ENCODE results near the gene CEMIP. TPM values are rescaled to one million over a fixed set of nuclear protein-coding genes. Genes with fewer than 3 reads are reported as not detected.

The CEMIP gene
- total and polyA plus RNA-seq, 2 of the 8 experiments (the other 6 are each of a cell fraction or from before 2014, with no cell fraction given), result 0.11 to 0.60 TPM

- Histone ChIP-seq H3K4me3 (ENCODE audit: extremely low read depth in 1 of 4, insufficient read depth in 2 of 4, low read depth in 3 of 4, low read length in 4 of 4) (peak overlapping the region; percentile 28 to 63 (median 46)), H4K5ac (ENCODE audit: insufficient read length, low read depth, low read length) (no peak overlapping the region), H2BK120ac (replicated peaks; ENCODE audit: low read depth, low read length) (no peak overlapping the region), H3K23me2 (ENCODE audit: low read depth, low read length) (peaks cover 15% of the 10 kb centered on the region), H2BK15ac (ENCODE audit: low read length) (no peak overlapping the region), H3K9ac (replicated peaks in 1 of 4; ENCODE audit: extremely low read depth in 1 of 4, low read depth in 3 of 4, low read length in 3 of 4) (no peak overlapping the region), H3K4ac (replicated peaks; ENCODE audit: insufficient read length, low read depth, low read length) (no peak overlapping the region), H2BK20ac (ENCODE audit: low read length) (no peak overlapping the region), H3K79me2 (ENCODE audit: control insufficient read depth in 1 of 2, insufficient read depth in 2 of 2, low read length in 2 of 2) (no peaks in the 10 kb centered on the region), H2BK5ac (ENCODE audit: low read depth, low read length) (no peak overlapping the region), H4K20me1 (replicated peaks in 1 of 2; ENCODE audit: control insufficient read depth in 1 of 2, insufficient read depth in 2 of 2, low read length in 2 of 2) (peaks cover 0 to 5% of the 10 kb centered on the region in 2 experiments), H3K27ac (ENCODE audit: low read depth, low read length) (no peak overlapping the region), H3K79me1 (ENCODE audit: low read depth, low read length) (no peaks in the 10 kb centered on the region), H3K4me2 (ENCODE audit: insufficient read depth in 1 of 2, low read depth in 2 of 2, low read length in 2 of 2) (peak overlapping the region; percentile 98 to 99), H3K23ac (ENCODE audit: insufficient read length) (no peak overlapping the region), H4K91ac (replicated peaks; ENCODE audit: insufficient read length, low read length) (no peak overlapping the region), H2AK5ac (ENCODE audit: low read depth, low read length) (no peak overlapping the region), H3K56ac (replicated peaks; ENCODE audit: insufficient read length, low read depth, low read length) (no peak overlapping the region), H3K9me3 (ENCODE audit: insufficient read depth in 2 of 2, low read depth in 1 of 2, low read length in 1 of 2) (no peaks in the 10 kb centered on the region), H2AFZ (ENCODE audit: low read length) (no peak overlapping the region), H3K18ac (ENCODE audit: extremely low read depth, low read length) (no peak overlapping the region), H4K8ac (ENCODE audit: extremely low read depth, insufficient read depth, low read length) (no peak overlapping the region; the same call in 1 of the 2 replicates), H3K27me3 (replicated peaks in 1 of 4; ENCODE audit: control insufficient read depth in 3 of 4, extremely low read depth in 1 of 4, insufficient read depth in 3 of 4, low read length in 3 of 4) (peaks cover 4 to 43% (median 33%) of the 10 kb centered on the region in 4 experiments), H3K14ac (ENCODE audit: insufficient read length) (no peak overlapping the region), H2BK12ac (ENCODE audit: low read depth, low read length) (no peak overlapping the region), H3K4me1 (replicated peaks in 1 of 4; ENCODE audit: control insufficient read depth in 3 of 4, insufficient read depth in 4 of 4, low read length in 3 of 4) (peaks cover 0 to 7% (median 4%) of the 10 kb centered on the region in 4 experiments; a peak in 5 of 7 replicates), H3K36me3 (ENCODE audit: control insufficient read depth in 2 of 4, insufficient read depth in 4 of 4, low read length in 3 of 4) (no peaks in the 10 kb centered on the region)
- FAIRE-seq, result no peak
- peak; percentile 10 to 74 for DNase-seq (ENCODE audit: low read depth in 1 of 2, low spot score in 2 of 2)
- WGBS, 2 experiments (ENCODE audit: extremely low coverage in 1 of 2, insufficient coverage in 1 of 2, insufficient read length in 1 of 2, insufficient replicate concordance in 2 of 2, low coverage in 1 of 2, low lambda C conversion rate in 2 of 2, missing lambda C conversion rate in 1 of 2), result 2% methylated on average over 37 of the region's 45 CpGs; no CpG with 5 or more reads in 1 of the 2 experiments
- CTCF ChIA-PET (ENCODE audit: partially characterized antibody), result interaction anchor here (0.6 to 8.3 kb wide), 108 partner anchors 9 to 489 kb away, joined by 3 to 133 read pairs (median 4); no protein-coding TSS in a partner anchor
- POLR2A ChIA-PET (ENCODE audit: partially characterized antibody), result interaction anchor here (0.8 to 2.3 kb wide), 6 partner anchors 27 to 217 kb away, joined by 3 to 9 read pairs (median 4); partner anchors contain the start of gene ABHD17C
- TF ChIP-seq ASH2L (IDR thresholded peaks at IDR 0.05; ENCODE audit: low read length), result no peak
- 0 out of 4 replicates have a peak, but pooled peaks of 1 of the 2 experiments have one; percentile 4 for TF ChIP-seq RAD21 (IDR thresholded peaks at IDR 0.05 in 1 of 2, conservative IDR thresholded peaks at IDR 0.05 in 1 of 2; ENCODE audit: low read depth in 2 of 2, low read length in 2 of 2)
- 0 out of 4 replicates have a peak, but pooled peaks of 1 of the 2 experiments have one; percentile 7 for TF ChIP-seq HDAC2 (IDR thresholded peaks at IDR 0.05; ENCODE audit: borderline replicate concordance in 1 of 2, low read depth in 2 of 2, low read length in 2 of 2)
- peak; percentile 45 for TF ChIP-seq EZH2 (IDR thresholded peaks at IDR 0.05; ENCODE audit: low read depth, low read length, severe bottlenecking)
- no peak for TF ChIP-seq SIX5 (IDR thresholded peaks at IDR 0.05; ENCODE audit: low read depth, low read length)
- peak; percentile 70; the same call in 1 of the 2 replicates for TF ChIP-seq SUZ12 (IDR thresholded peaks at IDR 0.05; ENCODE audit: low read length)
- peak in 2 of 3 experiments; percentile 7 to 25; a peak in 2 of 4 replicates for TF ChIP-seq CTCF (IDR thresholded peaks at IDR 0.05; ENCODE audit: control extremely low read depth in 1 of 3, insufficient read depth in 1 of 3, low read depth in 1 of 3, low read length in 3 of 3)
Observed at GRCh38 chr15:80779658-80780415, 667 bp downstream of the CEMIP start.
